Nephron progenitor cell (in vitro differentiated cells): ENCODE results near the gene PI4K2A.

Experiments used
- DNase-seq: peaks from one replicate; pipeline ENCODE4 v3.0.0; 2021
- H3K27ac Mint-ChIP-seq: 2 replicates; pipeline ENCODE4 v1.8.0; 2021; ENCODE audit warnings: mild to moderate bottlenecking, moderate library complexity, mixed read lengths
- H3K27me3 Mint-ChIP-seq: 2 replicates; pipeline ENCODE4 v1.8.0; 2021; ENCODE audit warnings: mild to moderate bottlenecking, low read depth, mixed read lengths; ENCODE audit not compliant: poor library complexity
- H3K36me3 Mint-ChIP-seq: 2 replicates; pipeline ENCODE4 v1.8.0; 2021; ENCODE audit warnings: low read depth, mixed read lengths
- H3K4me1 Mint-ChIP-seq: 2 replicates; pipeline ENCODE4 v1.8.0; 2021; ENCODE audit warnings: mixed read lengths
- H3K4me3 Mint-ChIP-seq: 2 replicates; pipeline ENCODE4 v1.8.0; 2021; ENCODE audit warnings: mild to moderate bottlenecking, moderate library complexity, mixed read lengths
- H3K9me3 Mint-ChIP-seq: 2 replicates; pipeline ENCODE4 v1.8.0; 2021; ENCODE audit warnings: mild to moderate bottlenecking, moderate library complexity, mixed read lengths
- TF ChIP-seq, protein P1 (sequence below): fragments of 200-600 bp; sonication (generic); IDR thresholded peaks from 2 replicates; pipeline ENCODE4 v1.5.0; 2021; ENCODE audit warnings: antibody characterized with exemption

The PI4K2A gene

DNA sequence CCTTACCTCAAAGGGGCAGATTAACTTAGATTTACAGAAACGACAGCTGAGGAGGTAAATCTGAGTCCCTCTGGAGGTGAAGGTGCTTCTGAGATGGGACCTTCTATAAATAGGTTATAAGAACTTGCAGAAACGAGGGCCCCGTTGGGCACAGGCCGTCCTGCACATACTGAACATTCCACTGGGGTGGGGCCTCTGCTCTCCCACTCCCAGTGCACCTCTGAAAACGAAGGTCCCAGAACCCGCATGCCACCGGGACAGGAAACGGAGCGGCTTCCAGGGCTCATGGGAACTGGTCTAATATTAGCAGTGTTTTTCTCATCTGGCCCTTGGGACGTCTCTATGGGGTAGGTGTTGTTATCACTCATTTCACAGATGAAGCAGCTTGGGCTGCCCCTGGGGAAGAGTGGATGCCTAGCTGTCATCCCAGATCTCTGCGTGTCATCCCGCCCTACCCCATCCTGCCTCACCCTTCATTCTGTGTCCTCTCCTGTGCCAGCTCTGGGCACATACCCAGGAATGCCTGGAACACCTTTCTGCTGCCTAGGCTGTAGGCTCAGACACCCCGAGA is 31.4 kb upstream of the PI4K2A start:
- Mint-ChIP-seq H3K36me3 (no peaks in the 10 kb centered on the region), H3K4me3 (no peak overlapping the region), H3K27me3 (no peaks in the 10 kb centered on the region), H3K9me3 (no peaks in the 10 kb centered on the region), H3K4me1 (peaks cover 6% of the 10 kb centered on the region), H3K27ac (peak overlapping the region; percentile 76)
- no peak for DNase-seq
- TF ChIP-seq, protein P1, sequence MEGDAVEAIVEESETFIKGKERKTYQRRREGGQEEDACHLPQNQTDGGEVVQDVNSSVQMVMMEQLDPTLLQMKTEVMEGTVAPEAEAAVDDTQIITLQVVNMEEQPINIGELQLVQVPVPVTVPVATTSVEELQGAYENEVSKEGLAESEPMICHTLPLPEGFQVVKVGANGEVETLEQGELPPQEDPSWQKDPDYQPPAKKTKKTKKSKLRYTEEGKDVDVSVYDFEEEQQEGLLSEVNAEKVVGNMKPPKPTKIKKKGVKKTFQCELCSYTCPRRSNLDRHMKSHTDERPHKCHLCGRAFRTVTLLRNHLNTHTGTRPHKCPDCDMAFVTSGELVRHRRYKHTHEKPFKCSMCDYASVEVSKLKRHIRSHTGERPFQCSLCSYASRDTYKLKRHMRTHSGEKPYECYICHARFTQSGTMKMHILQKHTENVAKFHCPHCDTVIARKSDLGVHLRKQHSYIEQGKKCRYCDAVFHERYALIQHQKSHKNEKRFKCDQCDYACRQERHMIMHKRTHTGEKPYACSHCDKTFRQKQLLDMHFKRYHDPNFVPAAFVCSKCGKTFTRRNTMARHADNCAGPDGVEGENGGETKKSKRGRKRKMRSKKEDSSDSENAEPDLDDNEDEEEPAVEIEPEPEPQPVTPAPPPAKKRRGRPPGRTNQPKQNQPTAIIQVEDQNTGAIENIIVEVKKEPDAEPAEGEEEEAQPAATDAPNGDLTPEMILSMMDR: no peak

DNA sequence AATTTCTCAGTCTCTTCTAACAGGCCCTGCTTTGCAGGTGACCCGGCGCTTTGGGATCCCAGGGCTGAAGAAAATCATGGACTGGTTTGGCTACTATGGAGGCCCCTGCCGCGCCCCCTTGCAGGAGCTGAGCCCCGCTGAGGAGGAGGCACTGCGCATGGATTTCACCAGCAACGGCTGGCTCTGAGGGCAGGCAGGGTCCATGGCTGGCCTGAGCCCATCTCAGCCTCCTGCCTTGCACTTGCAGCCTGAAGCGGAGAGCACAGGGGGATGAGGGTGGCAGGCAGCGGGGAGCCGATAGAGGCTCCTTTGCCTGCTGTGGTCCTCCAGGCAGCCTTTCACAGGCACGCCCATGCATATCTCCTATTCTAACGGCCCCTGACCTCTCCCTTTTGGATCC is 29.0 kb upstream of the PI4K2A start:
- H3K9me3 Mint-ChIP-seq: no peaks in the 10 kb centered on the region
- DNase-seq: no peak
- TF ChIP-seq, protein P1: no peak
- peaks cover 16% of the 10 kb centered on the region for H3K4me1 Mint-ChIP-seq
- no peak overlapping the region for H3K4me3 Mint-ChIP-seq
- peaks cover 15% of the 10 kb centered on the region for H3K36me3 Mint-ChIP-seq
- no peaks in the 10 kb centered on the region for H3K27me3 Mint-ChIP-seq
- H3K27ac Mint-ChIP-seq: peak overlapping the region; percentile 19

DNA sequence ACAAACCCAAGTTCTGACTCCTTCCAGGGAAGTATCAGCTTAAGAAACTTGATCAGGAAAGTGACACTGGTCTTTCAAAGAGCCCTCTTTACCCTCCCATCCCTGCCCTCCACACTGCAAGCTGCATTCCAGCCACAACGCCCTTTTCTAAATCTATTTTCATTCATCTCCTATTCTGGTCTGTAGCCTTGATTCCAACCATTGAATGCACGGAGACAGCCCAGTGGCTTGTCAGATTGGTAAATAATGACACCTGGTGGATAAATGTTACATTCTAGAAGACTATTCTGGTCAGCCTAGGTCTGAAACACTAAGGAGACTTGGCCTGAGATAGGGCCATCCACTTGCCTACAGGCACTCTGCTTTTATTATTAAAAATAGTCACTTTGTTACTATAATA is 28.1 kb upstream of the PI4K2A start:
- Mint-ChIP-seq H3K27ac (no peak overlapping the region), H3K4me1 (peaks cover 11% of the 10 kb centered on the region), H3K36me3 (peaks cover 24% of the 10 kb centered on the region), H3K9me3 (no peaks in the 10 kb centered on the region), H3K27me3 (no peaks in the 10 kb centered on the region), H3K4me3 (no peak overlapping the region)
- TF ChIP-seq, protein P1: no peak
- DNase-seq: no peak

DNA sequence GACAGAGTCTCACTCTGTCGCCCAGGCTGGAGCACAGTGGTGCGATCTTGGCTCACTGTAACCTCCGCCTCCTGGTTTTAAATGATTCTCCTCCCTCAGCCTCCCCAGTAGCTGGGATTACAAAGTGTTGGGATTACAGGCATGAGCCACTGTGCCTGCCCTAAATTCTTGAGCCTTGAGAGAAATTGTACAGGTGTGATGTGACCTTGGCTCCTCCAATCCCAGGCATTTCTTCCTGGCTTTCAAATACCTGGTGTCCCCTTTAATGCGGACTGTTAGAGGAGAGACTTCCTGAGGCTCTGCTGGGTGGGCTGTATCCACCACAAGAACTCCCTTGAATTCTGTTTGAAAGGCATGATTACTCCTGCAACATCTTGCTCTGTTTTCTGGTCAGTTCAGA is 22.2 kb upstream of the PI4K2A start:
- Mint-ChIP-seq H3K9me3 (no peaks in the 10 kb centered on the region), H3K36me3 (peaks cover 41% of the 10 kb centered on the region), H3K27ac (no peak overlapping the region), H3K27me3 (no peaks in the 10 kb centered on the region), H3K4me1 (peaks cover 9% of the 10 kb centered on the region), H3K4me3 (no peak overlapping the region)
- no peak for DNase-seq
- TF ChIP-seq, protein P1: no peak

DNA sequence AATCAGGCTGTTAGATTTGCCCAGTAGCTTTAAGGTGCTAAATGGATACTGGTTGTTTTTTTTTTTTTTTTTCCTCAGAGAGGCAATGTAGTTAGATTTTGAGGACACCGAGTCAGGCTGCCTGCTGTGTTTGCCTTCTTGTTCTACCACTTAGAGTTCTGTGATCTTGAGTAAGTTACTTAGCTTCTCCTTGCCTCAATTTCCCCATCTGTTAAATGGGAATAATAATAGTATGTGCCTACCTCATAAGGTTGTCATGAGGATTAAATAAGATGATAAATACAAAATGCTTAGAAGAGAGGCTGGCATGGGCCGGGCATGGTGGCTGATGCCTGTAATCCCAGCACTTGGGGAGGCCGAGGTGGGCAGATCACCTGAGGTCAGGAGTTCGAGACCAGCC is 21.7 kb upstream of the PI4K2A start:
- Mint-ChIP-seq H3K9me3 (no peaks in the 10 kb centered on the region), H3K4me3 (no peak overlapping the region), H3K4me1 (peaks cover 9% of the 10 kb centered on the region), H3K27ac (no peak overlapping the region), H3K36me3 (peaks cover 41% of the 10 kb centered on the region), H3K27me3 (no peaks in the 10 kb centered on the region)
- TF ChIP-seq, protein P1: no peak
- no peak for DNase-seq

DNA sequence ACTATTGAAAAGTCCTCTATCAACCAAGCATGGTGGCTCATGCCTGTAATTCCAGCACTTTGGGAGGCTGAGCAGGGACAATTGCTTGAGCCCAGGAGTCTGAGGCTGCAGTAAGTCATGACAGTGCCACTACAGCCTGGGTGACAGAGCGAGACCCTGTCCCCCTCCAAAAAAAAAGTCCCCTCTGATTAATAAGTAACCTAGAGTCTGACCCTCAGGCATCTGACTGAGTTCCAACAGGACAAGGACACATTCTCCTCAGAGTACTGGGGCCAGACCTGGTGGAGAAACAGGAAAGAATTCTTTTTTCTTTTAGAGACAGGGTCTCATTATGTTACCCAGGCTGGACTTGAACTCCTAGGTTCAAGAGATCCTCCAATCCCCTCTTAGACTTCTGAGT is 17.2 kb upstream of the PI4K2A start:
- Mint-ChIP-seq H3K36me3 (peaks cover 25% of the 10 kb centered on the region), H3K4me3 (no peak overlapping the region), H3K4me1 (no peaks in the 10 kb centered on the region), H3K27me3 (no peaks in the 10 kb centered on the region), H3K27ac (no peak overlapping the region), H3K9me3 (no peaks in the 10 kb centered on the region)
- TF ChIP-seq, protein P1: no peak
- no peak for DNase-seq
